Activated naive CD4-positive, alpha-beta T cell treated with anti-CD3 and anti-CD28 coated beads for 36 hours (primary cell): ENCODE data around the gene VEGFD. TPM values are rescaled to one million over a fixed set of nuclear protein-coding genes. Genes with fewer than 3 reads are reported as not detected.

Experiments used
- CTCF ChIA-PET: fragments of 350-600 bp; sonication (Branson Sonifier 250); formaldehyde crosslinking; loops from one replicate; lab custom pipeline; 2021; ENCODE audit warnings: antibody characterized with exemption; lab: Charles Lee
- DNase-seq: peaks from one replicate; pipeline ENCODE4 v3.0.0-alpha.2; 2020
- H3K27ac Mint-ChIP-seq: one replicate; pipeline ENCODE4 v1.8.0; 2021; ENCODE audit warnings: mild to moderate bottlenecking, mixed read lengths
- H3K27me3 Mint-ChIP-seq: one replicate; pipeline ENCODE4 v1.8.0; 2021; ENCODE audit warnings: low read depth, mixed read lengths
- H3K36me3 Mint-ChIP-seq: one replicate; pipeline ENCODE4 v1.8.0; 2021; ENCODE audit warnings: low read depth, mixed read lengths
- H3K4me1 Mint-ChIP-seq: one replicate; pipeline ENCODE4 v1.8.0; 2021; ENCODE audit warnings: low read depth, mixed read lengths
- H3K4me3 Mint-ChIP-seq: one replicate; pipeline ENCODE4 v1.8.0; 2021; ENCODE audit warnings: mild to moderate bottlenecking, moderate library complexity, mixed read lengths
- H3K9me3 Mint-ChIP-seq: one replicate; pipeline ENCODE4 v1.8.0; 2021; ENCODE audit warnings: mixed read lengths
- intact Hi-C: fragments of 100-400 bp; cut with micrococcal nuclease; formaldehyde crosslinking; loops from one replicate; pipeline ENCODE4 v1.15.1; 2023
- total RNA-seq, 2 experiments: library from RNA; stranded (reverse); gene quantifications; one replicate each; pipeline ENCODE4 v1.2.3, GENCODE V29; 2021

Gene VEGFD
- total RNA-seq, result not detected

- CTCF ChIA-PET, result no interaction called here
- intact Hi-C loops, result no loop called here
- H3K27me3 Mint-ChIP-seq, result peaks cover 5% of the 10 kb centered on the region
- H3K27ac Mint-ChIP-seq, result no peak within 1 kb of the TSS
- no peaks in the 10 kb centered on the region for H3K9me3 Mint-ChIP-seq
- H3K4me3 Mint-ChIP-seq, result no peak within 1 kb of the TSS
- H3K4me1 Mint-ChIP-seq, result no peaks in the 10 kb centered on the region
- DNase-seq, result no peak
- H3K36me3 Mint-ChIP-seq, result no peaks in the 10 kb centered on the region
These were observed at the start of gene VEGFD for GRCh38 chrX:15384304-15384703. TSS of gene VEGFD (minus strand) at chrX:15384413. CDS start at chrX:15383946, 467 bp downstream.

DNA sequence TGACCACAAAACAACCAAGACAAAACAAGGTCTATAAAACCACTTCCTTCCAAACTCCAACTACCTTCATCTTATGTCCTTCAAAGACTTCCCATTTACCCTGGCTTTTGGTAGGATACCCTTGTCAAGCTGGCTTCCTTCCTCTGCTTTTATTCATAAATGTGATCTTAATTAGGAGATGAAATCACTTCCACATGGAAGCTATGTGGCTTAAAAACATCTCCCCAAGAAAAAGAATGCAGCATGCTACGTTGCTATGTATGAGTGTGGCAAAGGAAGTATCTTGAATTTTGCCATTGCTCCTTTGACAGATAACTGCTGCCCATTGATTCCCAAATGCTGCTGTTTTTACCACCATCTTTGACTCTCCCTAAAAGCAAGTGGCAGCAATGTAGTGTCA, 46.4 kb upstream of the VEGFD start:
- Mint-ChIP-seq H3K9me3 (no peaks in the 10 kb centered on the region), H3K4me3 (no peak overlapping the region), H3K36me3 (no peaks in the 10 kb centered on the region), H3K27ac (no peak overlapping the region), H3K27me3 (peaks cover 10% of the 10 kb centered on the region), H3K4me1 (no peaks in the 10 kb centered on the region)
- no peak for DNase-seq
- CTCF ChIA-PET, result no interaction called here
- intact Hi-C loops, result no loop called here

DNA sequence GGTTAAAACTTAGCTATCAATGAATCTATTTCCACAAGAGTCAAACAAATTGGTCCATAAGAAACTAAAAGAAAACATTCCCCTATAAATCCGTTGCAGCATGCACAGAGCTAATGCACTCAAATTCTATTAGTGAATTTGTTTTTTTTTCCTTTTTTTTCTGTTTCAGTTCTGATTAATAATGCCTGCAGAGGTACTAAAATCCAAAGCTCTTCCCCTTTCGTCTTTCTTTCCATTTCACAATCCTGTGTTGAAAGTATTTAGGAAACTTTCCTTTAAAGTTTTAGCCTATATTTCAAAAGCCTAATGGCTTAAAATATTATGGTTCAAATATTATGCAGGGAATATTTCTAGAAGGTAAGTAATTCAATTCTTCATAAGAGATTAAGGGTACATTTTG, 45.9 kb upstream of the VEGFD start:
- no peak for DNase-seq
- intact Hi-C loops, result no loop called here
- H3K4me1 Mint-ChIP-seq, result no peaks in the 10 kb centered on the region
- no peaks in the 10 kb centered on the region for H3K9me3 Mint-ChIP-seq
- no peak overlapping the region for H3K27ac Mint-ChIP-seq
- CTCF ChIA-PET, result no interaction called here
- H3K36me3 Mint-ChIP-seq, result no peaks in the 10 kb centered on the region
- H3K4me3 Mint-ChIP-seq, result no peak overlapping the region
- peaks cover 10% of the 10 kb centered on the region for H3K27me3 Mint-ChIP-seq

DNA sequence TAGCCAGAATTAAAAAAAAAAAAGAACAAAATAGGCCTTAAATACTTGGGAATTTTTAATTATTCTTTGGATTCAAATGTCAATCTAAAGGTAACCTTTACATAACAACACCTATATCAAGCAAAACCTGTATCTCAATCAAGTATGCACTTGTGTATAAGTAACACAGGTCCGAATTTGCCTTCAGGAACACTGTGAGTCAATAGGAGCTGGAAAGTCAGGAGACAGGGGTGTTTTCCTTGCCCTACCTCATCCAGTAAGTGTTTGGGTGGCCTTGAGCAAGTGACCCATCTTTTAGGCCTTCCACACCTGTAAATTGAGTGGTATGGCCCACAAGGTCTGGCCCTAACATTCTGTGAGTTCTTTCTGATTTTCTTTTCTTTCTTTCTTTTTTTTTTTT, 40.8 kb upstream of the VEGFD start:
- CTCF ChIA-PET, result no interaction called here
- Mint-ChIP-seq H3K4me1 (no peaks in the 10 kb centered on the region), H3K27me3 (no peaks in the 10 kb centered on the region), H3K4me3 (no peak overlapping the region), H3K36me3 (no peaks in the 10 kb centered on the region), H3K9me3 (no peaks in the 10 kb centered on the region), H3K27ac (no peak overlapping the region)
- intact Hi-C loops, result no loop called here
- no peak for DNase-seq

DNA sequence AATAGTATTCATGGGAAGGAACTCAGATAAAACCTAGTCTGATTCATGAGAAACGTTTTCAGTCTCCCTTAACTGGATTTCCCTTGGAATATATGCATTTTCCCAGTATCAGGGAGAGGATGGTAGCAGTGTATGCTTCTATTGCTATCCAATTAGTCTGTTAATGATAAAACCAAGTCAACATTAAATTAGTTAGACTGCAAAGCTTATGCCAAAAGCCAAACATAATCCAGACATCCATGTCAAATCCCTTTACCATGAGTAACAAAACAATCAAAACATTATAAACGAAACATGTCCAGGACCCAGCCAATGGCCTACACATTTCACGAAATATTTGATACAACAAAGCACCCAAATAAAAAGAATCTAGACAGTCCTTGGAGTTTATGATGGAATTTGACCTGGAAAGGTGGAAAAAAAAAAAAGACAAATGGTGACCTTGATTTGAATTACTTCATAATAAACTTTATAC, 34.5 kb upstream of the VEGFD start:
- Mint-ChIP-seq H3K27me3 (no peaks in the 10 kb centered on the region), H3K27ac (no peak overlapping the region)
- CTCF ChIA-PET, result no interaction called here

GRCh38 chrX:15418041-15418706, 34.0 kb upstream of the VEGFD start:
- Mint-ChIP-seq H3K27me3 (no peaks in the 10 kb centered on the region), H3K4me1 (no peaks in the 10 kb centered on the region), H3K36me3 (no peaks in the 10 kb centered on the region), H3K27ac (no peak overlapping the region), H3K9me3 (no peaks in the 10 kb centered on the region), H3K4me3 (no peak overlapping the region)
- CTCF ChIA-PET, result no interaction called here
- DNase-seq, result no peak
- intact Hi-C loops, result no loop called here

More for the DNA sequence above, 34.5 kb upstream of the VEGFD start:
- intact Hi-C loops, result no loop called here
- H3K9me3 Mint-ChIP-seq, result no peaks in the 10 kb centered on the region
- no peak overlapping the region for H3K4me3 Mint-ChIP-seq
- H3K4me1 Mint-ChIP-seq, result no peaks in the 10 kb centered on the region
- no peaks in the 10 kb centered on the region for H3K36me3 Mint-ChIP-seq
- no peak for DNase-seq

- H3K27ac Mint-ChIP-seq, result no peak overlapping the region
- no peak overlapping the region for H3K4me3 Mint-ChIP-seq
- peaks cover 3% of the 10 kb centered on the region for H3K27me3 Mint-ChIP-seq
- intact Hi-C loops, result no loop called here
- no peaks in the 10 kb centered on the region for H3K9me3 Mint-ChIP-seq
- CTCF ChIA-PET, result interaction anchor here (0.6 kb wide), 1 partner anchor 85 kb away, joined by 4 read pairs; no protein-coding TSS in a partner anchor
- no peaks in the 10 kb centered on the region for H3K36me3 Mint-ChIP-seq
- DNase-seq, result no peak
- no peaks in the 10 kb centered on the region for H3K4me1 Mint-ChIP-seq
These were observed 32.1 kb upstream of the VEGFD start for GRCh38 chrX:15416133-15416993.

DNA sequence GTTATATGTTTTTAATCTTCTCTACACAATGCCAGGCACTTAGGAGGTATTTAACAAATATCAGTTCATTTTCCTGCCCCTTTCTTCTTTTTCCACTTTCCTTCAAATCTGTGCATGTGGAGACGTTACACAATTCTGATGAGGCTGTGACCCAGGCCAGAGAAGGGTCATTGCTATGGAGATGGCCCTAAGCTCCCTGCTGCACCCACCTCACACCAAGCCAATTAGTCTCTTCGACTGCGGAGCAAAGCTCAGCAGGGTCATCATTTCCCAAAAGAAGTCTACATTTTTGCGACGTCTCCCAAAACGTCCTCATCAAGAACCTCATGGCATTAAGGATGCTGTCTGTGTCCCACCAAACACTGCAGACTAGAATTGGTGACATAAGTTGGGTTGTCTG, 28.9 kb upstream of the VEGFD start:
- no peaks in the 10 kb centered on the region for H3K36me3 Mint-ChIP-seq
- CTCF ChIA-PET, result no interaction called here

GRCh38 chrX:15410947-15411346, 26.7 kb upstream of the VEGFD start:
- H3K27ac Mint-ChIP-seq, result no peak overlapping the region
- no peak for DNase-seq
- peaks cover 3% of the 10 kb centered on the region for H3K27me3 Mint-ChIP-seq
- CTCF ChIA-PET, result no interaction called here
- H3K4me1 Mint-ChIP-seq, result no peaks in the 10 kb centered on the region
- H3K9me3 Mint-ChIP-seq, result no peaks in the 10 kb centered on the region
- intact Hi-C loops, result no loop called here
- no peak overlapping the region for H3K4me3 Mint-ChIP-seq
- H3K36me3 Mint-ChIP-seq, result no peaks in the 10 kb centered on the region

More for the DNA sequence above, 28.9 kb upstream of the VEGFD start:
- peaks cover 3% of the 10 kb centered on the region for H3K27me3 Mint-ChIP-seq
- H3K27ac Mint-ChIP-seq, result no peak overlapping the region
- DNase-seq, result no peak
- no peaks in the 10 kb centered on the region for H3K9me3 Mint-ChIP-seq
- no peaks in the 10 kb centered on the region for H3K4me1 Mint-ChIP-seq
- intact Hi-C loops, result no loop called here
- H3K4me3 Mint-ChIP-seq, result no peak overlapping the region

DNA sequence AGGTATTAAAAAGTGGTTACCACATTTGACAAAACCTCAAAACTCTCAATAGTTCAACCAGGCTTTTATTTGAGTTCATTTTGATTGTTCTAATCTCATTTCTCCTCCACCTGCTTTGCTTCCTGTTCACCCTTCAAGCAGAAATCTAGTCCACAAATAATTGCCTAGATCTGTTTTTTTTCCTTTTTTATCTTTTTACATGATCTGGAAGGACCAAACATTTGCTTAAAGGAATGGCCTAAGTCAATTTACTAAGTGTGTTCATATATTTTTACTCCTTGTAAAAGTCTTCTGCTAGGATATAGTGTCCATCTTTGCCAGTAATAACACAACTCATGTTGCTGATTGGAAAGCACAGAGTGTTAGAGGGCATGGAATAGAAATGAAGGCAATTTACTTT, 26.2 kb upstream of the VEGFD start:
- H3K27me3 Mint-ChIP-seq, result peaks cover 3% of the 10 kb centered on the region
- CTCF ChIA-PET, result no interaction called here
- intact Hi-C loops, result no loop called here
- H3K36me3 Mint-ChIP-seq, result no peaks in the 10 kb centered on the region
- H3K4me1 Mint-ChIP-seq, result no peaks in the 10 kb centered on the region
- no peak overlapping the region for H3K27ac Mint-ChIP-seq
- DNase-seq, result no peak
- no peak overlapping the region for H3K4me3 Mint-ChIP-seq
- H3K9me3 Mint-ChIP-seq, result no peaks in the 10 kb centered on the region

GRCh38 chrX:15405846-15406245, 21.6 kb upstream of the VEGFD start:
- no peak for DNase-seq
- Mint-ChIP-seq H3K9me3 (no peaks in the 10 kb centered on the region), H3K36me3 (no peaks in the 10 kb centered on the region), H3K4me1 (peaks cover 2% of the 10 kb centered on the region), H3K27ac (no peak overlapping the region), H3K4me3 (no peak overlapping the region), H3K27me3 (no peaks in the 10 kb centered on the region)
- CTCF ChIA-PET, result no interaction called here
- intact Hi-C loops, result no loop called here

DNA sequence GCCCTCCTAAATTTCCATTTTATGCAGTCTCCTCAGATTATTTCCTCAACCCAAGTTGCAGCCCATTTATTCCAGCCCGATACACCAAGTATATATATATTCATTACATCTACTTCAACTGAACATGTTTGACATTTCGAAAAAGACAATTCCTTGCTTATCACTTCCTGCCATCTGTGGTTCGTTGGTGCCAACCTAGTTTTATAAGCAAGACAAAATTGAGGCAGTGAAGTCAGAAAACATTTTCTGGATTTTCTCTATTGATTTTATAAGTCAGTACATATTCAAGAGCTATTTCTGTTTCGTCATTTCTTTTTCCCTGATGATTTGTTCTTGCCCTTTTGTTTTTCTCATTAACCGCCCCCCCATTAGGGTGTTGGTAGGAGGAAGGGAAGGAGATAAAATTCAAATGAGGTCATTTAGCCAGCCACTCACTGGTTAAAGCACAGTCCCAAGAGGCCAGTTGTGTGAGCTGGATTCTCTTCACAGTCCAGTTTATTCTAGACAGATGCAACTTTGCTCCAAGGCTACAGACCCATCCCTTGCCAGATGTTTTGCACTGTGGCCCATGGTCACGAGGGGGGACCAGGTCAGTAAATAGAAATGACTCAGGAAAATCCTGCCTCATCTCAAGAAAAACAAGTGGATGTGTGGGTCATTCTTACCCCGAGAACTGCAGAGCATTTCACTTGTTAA, 20.3 kb upstream of the VEGFD start:
- Mint-ChIP-seq H3K9me3 (no peaks in the 10 kb centered on the region), H3K4me1 (peaks cover 2% of the 10 kb centered on the region), H3K4me3 (no peak overlapping the region), H3K36me3 (no peaks in the 10 kb centered on the region), H3K27ac (no peak overlapping the region), H3K27me3 (no peaks in the 10 kb centered on the region)
- DNase-seq, result no peak
- CTCF ChIA-PET, result no interaction called here
- intact Hi-C loops, result no loop called here
